Measurements from ENCODE around the gene BCL6B.

DNA sequence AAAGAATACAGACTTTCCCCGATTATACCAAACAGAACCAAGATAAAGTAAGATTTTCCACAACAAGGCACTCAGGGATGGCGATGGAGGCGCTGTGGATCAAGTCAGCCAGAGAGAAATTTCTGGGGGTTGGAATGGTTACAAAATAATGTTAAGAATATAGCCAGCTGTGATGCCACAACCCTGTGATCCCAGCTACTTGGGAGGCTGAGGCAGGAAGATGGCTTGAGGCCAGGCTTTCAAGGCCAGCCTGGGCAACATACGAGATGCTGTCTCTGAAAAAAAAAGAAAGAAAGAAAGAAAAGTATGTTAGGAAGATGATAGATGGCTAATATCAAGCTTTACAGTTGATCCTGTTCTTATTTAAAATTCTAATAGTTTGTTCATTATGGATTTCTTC is 37.6 kb upstream of the BCL6B start:
- TF ChIP-seq, protein P1, sequence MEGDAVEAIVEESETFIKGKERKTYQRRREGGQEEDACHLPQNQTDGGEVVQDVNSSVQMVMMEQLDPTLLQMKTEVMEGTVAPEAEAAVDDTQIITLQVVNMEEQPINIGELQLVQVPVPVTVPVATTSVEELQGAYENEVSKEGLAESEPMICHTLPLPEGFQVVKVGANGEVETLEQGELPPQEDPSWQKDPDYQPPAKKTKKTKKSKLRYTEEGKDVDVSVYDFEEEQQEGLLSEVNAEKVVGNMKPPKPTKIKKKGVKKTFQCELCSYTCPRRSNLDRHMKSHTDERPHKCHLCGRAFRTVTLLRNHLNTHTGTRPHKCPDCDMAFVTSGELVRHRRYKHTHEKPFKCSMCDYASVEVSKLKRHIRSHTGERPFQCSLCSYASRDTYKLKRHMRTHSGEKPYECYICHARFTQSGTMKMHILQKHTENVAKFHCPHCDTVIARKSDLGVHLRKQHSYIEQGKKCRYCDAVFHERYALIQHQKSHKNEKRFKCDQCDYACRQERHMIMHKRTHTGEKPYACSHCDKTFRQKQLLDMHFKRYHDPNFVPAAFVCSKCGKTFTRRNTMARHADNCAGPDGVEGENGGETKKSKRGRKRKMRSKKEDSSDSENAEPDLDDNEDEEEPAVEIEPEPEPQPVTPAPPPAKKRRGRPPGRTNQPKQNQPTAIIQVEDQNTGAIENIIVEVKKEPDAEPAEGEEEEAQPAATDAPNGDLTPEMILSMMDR (conservative IDR thresholded peaks at IDR 0.05; ENCODE audit: low read depth in 2 of 2), result no peak
- TF ChIP-seq EZH2phosphoT487 (IDR thresholded peaks at IDR 0.05; ENCODE audit: unreplicated experiment) (no peak), EZH2 (IDR thresholded peaks at IDR 0.05; ENCODE audit: low read depth, unreplicated experiment) (no peak), POLR2AphosphoS5 (IDR thresholded peaks at IDR 0.05; ENCODE audit: low read depth) (no peak), JUNB (IDR thresholded peaks at IDR 0.05; ENCODE audit: unreplicated experiment) (no peak)
- TF ChIP-seq, protein P2, sequence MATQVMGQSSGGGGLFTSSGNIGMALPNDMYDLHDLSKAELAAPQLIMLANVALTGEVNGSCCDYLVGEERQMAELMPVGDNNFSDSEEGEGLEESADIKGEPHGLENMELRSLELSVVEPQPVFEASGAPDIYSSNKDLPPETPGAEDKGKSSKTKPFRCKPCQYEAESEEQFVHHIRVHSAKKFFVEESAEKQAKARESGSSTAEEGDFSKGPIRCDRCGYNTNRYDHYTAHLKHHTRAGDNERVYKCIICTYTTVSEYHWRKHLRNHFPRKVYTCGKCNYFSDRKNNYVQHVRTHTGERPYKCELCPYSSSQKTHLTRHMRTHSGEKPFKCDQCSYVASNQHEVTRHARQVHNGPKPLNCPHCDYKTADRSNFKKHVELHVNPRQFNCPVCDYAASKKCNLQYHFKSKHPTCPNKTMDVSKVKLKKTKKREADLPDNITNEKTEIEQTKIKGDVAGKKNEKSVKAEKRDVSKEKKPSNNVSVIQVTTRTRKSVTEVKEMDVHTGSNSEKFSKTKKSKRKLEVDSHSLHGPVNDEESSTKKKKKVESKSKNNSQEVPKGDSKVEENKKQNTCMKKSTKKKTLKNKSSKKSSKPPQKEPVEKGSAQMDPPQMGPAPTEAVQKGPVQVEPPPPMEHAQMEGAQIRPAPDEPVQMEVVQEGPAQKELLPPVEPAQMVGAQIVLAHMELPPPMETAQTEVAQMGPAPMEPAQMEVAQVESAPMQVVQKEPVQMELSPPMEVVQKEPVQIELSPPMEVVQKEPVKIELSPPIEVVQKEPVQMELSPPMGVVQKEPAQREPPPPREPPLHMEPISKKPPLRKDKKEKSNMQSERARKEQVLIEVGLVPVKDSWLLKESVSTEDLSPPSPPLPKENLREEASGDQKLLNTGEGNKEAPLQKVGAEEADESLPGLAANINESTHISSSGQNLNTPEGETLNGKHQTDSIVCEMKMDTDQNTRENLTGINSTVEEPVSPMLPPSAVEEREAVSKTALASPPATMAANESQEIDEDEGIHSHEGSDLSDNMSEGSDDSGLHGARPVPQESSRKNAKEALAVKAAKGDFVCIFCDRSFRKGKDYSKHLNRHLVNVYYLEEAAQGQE (IDR thresholded peaks at IDR 0.05; ENCODE audit: unreplicated experiment), result no peak

All from GM23338 (cell line).